Immature natural killer cell (primary cell): ENCODE results near the gene DTNA. TPM values are rescaled to one million over a fixed set of nuclear protein-coding genes. Genes with fewer than 3 reads are reported as not detected.
"Not testable (repeated sequence)": the region's sequence is repeated elsewhere in the genome, so short reads cannot be mapped to it uniquely, and the experiment has no call there.

Experiments used
- DNase-seq, 3 donors: peaks; one replicate each; pipeline ENCODE4 v3.0.0; 2022; ENCODE audit warnings: mixed read lengths in 1 of 3
- H3K27ac Mint-ChIP-seq, 6 donors: one replicate each; pipeline ENCODE4 v1.8.0; 2020; ENCODE audit warnings: mixed read lengths in 6 of 6, mild to moderate bottlenecking in 5 of 6, inconsistent platforms in 4 of 6, moderate library complexity in 3 of 6
- H3K27me3 Mint-ChIP-seq, 3 donors: one replicate each; pipeline ENCODE4 v1.8.0; 2020 to 2021; ENCODE audit warnings: low read depth in 3 of 3, mild to moderate bottlenecking in 3 of 3, mixed read lengths in 3 of 3, moderate library complexity in 3 of 3, inconsistent platforms in 1 of 3
- H3K36me3 Mint-ChIP-seq, 3 donors: one replicate each; pipeline ENCODE4 v1.8.0; 2020; ENCODE audit warnings: mixed read lengths in 3 of 3, inconsistent platforms in 2 of 3, mild to moderate bottlenecking in 2 of 3
- H3K4me1 Mint-ChIP-seq, 2 donors: one replicate each; pipeline ENCODE4 v1.8.0; 2020; ENCODE audit warnings: inconsistent platforms in 2 of 2, mild to moderate bottlenecking in 2 of 2, mixed read lengths in 2 of 2, moderate library complexity in 1 of 2
- H3K4me3 Mint-ChIP-seq, 5 donors: one replicate each; pipeline ENCODE4 v1.8.0; 2020; ENCODE audit warnings: mild to moderate bottlenecking in 5 of 5, mixed read lengths in 5 of 5, inconsistent platforms in 3 of 5, moderate library complexity in 3 of 5
- H3K9me3 Mint-ChIP-seq, 6 donors: one replicate each; pipeline ENCODE4 v1.8.0; 2020; ENCODE audit warnings: mild to moderate bottlenecking in 6 of 6, mixed read lengths in 6 of 6, inconsistent platforms in 4 of 6, moderate library complexity in 3 of 6
- polyA plus RNA-seq, 3 donors: library from polyadenylated mRNA; unstranded; fragments of 300-500 nt; fragmentation: Illumina TruSeq; gene quantifications; one replicate each; pipeline ENCODE4 v1.2.3, GENCODE V29; 2021

Gene DTNA
- polyA plus RNA-seq, 3 donors from 2014 or later: 0.49 TPM; not detected in 2

DNA sequence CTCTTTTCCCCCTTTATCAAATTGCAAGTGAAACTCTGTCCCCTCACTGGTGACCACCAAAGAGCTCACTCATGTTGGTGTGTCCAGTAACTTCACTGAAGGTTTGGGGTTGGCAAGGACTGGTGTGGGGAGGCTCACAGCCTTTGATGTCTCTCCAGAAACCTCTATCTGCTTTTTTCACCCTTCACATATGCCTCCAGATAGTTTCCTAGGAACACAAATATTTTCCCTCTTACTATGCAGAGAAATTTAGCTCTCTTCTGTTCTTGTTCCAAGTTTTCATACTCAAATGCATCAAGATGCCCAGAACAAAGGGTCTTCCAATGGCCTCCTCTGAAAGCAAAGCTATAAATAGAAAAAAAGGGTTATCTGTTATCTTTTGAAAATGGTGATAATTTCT is 20.7 kb downstream of the DTNA start:
- H3K9me3 Mint-ChIP-seq: no peaks in the 10 kb centered on the region
- H3K27me3 Mint-ChIP-seq: peaks cover 0 to 6% (median 1%) of the 10 kb centered on the region in 3 donors
- no peak for DNase-seq
- H3K36me3 Mint-ChIP-seq: peaks cover 0 to 4% (median 0%) of the 10 kb centered on the region in 3 donors
- H3K27ac Mint-ChIP-seq: no peak overlapping the region
- H3K4me3 Mint-ChIP-seq: no peak overlapping the region
- peaks cover 0 to 1% of the 10 kb centered on the region in 2 donors for H3K4me1 Mint-ChIP-seq

GRCh38 chr18:34734056-34734455 is 24.0 kb downstream of the DTNA start:
- no peak for DNase-seq
- H3K4me1 Mint-ChIP-seq: peaks cover 0 to 1% of the 10 kb centered on the region in 2 donors
- no peaks in the 10 kb centered on the region for H3K36me3 Mint-ChIP-seq
- no peak overlapping the region for H3K27ac Mint-ChIP-seq
- no peak overlapping the region for H3K4me3 Mint-ChIP-seq
- peaks cover 0 to 6% (median 1%) of the 10 kb centered on the region in 3 donors for H3K27me3 Mint-ChIP-seq
- no peaks in the 10 kb centered on the region for H3K9me3 Mint-ChIP-seq

GRCh38 chr18:34734526-34734925 is 24.4 kb downstream of the DTNA start:
- not testable (repeated sequence) for DNase-seq, H3K4me3 Mint-ChIP-seq, H3K4me1 Mint-ChIP-seq, H3K27me3 Mint-ChIP-seq, H3K36me3 Mint-ChIP-seq, H3K9me3 Mint-ChIP-seq, H3K27ac Mint-ChIP-seq

GRCh38 chr18:34738175-34738894 is 28.2 kb downstream of the DTNA start:
- Mint-ChIP-seq H3K9me3 (no peaks in the 10 kb centered on the region), H3K4me3 (no peak overlapping the region), H3K27me3 (no peaks in the 10 kb centered on the region), H3K36me3 (no peaks in the 10 kb centered on the region), H3K27ac (no peak overlapping the region), H3K4me1 (no peaks in the 10 kb centered on the region)
- no peak for DNase-seq

DNA sequence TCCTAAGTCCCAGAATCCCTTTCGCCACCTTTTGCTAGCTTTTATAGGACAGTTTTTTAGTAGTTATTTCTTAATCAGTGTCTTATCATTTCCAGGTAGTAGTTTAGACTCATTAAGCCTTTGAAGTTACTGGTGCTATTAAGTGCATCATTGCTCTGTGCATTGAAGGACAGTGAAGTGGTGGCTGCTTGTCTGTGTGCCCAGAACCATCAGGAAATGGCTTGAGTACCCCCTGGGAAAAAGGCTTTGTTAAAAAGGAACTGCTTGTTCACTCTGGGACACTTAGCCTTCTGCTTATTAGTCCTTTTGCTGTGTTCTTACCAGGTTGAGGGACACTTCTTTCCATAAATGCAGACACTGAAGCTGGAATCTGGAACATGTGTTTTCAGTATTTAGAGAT is 30.0 kb downstream of the DTNA start:
- no peaks in the 10 kb centered on the region for H3K36me3 Mint-ChIP-seq
- H3K27me3 Mint-ChIP-seq: peaks cover 0 to 3% (median 0%) of the 10 kb centered on the region in 3 donors
- no peak overlapping the region for H3K27ac Mint-ChIP-seq
- H3K9me3 Mint-ChIP-seq: no peaks in the 10 kb centered on the region
- H3K4me1 Mint-ChIP-seq: no peaks in the 10 kb centered on the region
- no peak overlapping the region for H3K4me3 Mint-ChIP-seq
- no peak for DNase-seq

DNA sequence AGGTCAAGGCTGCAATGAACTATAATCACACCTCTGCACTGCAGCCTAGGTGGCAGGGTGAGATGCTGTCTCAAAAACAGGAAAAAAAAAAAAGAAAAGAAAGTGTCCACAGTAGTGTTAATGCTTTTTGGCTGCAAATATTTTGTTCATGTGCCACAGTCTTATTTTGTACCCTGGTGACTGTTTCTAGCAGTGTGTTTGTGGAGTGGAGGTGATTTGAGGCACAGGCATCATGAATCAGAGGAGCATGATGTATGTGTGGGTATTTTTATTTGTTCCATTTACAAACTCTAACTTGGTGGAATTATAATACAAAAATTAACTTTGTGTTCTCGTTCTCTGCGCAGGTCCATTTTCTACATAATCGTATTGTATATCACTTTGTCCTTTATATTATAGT is 30.6 kb downstream of the DTNA start:
- no peak overlapping the region for H3K4me3 Mint-ChIP-seq
- no peak overlapping the region for H3K27ac Mint-ChIP-seq
- no peaks in the 10 kb centered on the region for H3K36me3 Mint-ChIP-seq
- H3K27me3 Mint-ChIP-seq: peaks cover 0 to 3% (median 1%) of the 10 kb centered on the region in 3 donors
- DNase-seq: no peak
- no peaks in the 10 kb centered on the region for H3K4me1 Mint-ChIP-seq
- H3K9me3 Mint-ChIP-seq: no peaks in the 10 kb centered on the region

DNA sequence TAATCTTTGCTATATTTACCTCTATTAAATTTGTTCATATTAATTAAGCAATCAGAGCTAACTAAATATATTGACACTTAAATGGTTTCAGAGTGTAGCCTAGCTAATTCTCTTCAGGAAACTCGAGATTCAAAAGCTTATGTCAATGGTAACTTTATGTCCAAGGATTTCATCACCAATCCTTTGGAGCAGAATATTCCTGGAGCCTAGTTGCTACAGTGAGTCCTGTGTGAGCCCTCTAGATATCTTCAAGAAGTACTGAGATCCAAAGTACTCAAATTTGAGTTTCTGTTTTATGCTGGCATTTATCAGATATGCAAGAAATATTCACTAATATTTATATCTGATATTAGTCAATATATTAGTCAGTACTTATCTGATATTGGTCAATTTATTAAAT is 31.3 kb downstream of the DTNA start:
- Mint-ChIP-seq H3K27me3 (peaks cover 1 to 3% (median 2%) of the 10 kb centered on the region in 3 donors), H3K4me1 (no peaks in the 10 kb centered on the region), H3K4me3 (no peak overlapping the region), H3K9me3 (no peaks in the 10 kb centered on the region), H3K36me3 (no peaks in the 10 kb centered on the region), H3K27ac (no peak overlapping the region)
- DNase-seq: no peak

DNA sequence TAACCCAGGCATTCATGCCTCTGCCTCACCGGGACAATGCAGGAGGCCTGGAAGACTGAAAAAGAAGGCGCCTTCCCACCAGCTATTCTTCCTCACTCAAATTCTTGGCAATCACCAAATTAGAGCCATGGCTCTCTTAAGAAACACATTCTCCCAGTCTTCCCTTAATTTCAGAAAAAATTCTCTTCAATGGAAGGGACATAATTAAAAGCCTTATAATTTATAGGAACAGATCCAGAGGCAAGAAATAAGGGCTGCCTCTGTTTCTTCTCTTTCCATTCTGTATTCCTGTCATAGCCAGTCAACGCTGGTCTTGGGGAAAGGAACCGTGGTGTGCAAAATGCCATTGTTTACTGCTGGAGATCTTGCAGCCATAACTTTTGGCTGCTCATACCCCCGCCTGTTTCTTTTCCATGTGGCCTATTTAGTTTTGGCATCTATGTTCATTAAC is 32.8 kb downstream of the DTNA start:
- no peak overlapping the region for H3K27ac Mint-ChIP-seq
- no peaks in the 10 kb centered on the region for H3K9me3 Mint-ChIP-seq
- DNase-seq: no peak
- no peaks in the 10 kb centered on the region for H3K36me3 Mint-ChIP-seq
- peaks cover 1 to 5% (median 3%) of the 10 kb centered on the region in 3 donors for H3K27me3 Mint-ChIP-seq
- H3K4me3 Mint-ChIP-seq: no peak overlapping the region
- H3K4me1 Mint-ChIP-seq: no peaks in the 10 kb centered on the region

- H3K27ac Mint-ChIP-seq: no peak overlapping the region
- H3K36me3 Mint-ChIP-seq: no peaks in the 10 kb centered on the region
- no peaks in the 10 kb centered on the region for H3K4me1 Mint-ChIP-seq
Measured at GRCh38 chr18:34744569-34744968, 34.5 kb downstream of the DTNA start.

GRCh38 chr18:34746614-34747013 is 36.5 kb downstream of the DTNA start:
- no peaks in the 10 kb centered on the region for H3K4me1 Mint-ChIP-seq
- peaks cover 1 to 5% (median 3%) of the 10 kb centered on the region in 3 donors for H3K27me3 Mint-ChIP-seq
- no peak overlapping the region for H3K4me3 Mint-ChIP-seq
- no peak for DNase-seq
- no peak overlapping the region for H3K27ac Mint-ChIP-seq
- no peaks in the 10 kb centered on the region for H3K9me3 Mint-ChIP-seq
- no peaks in the 10 kb centered on the region for H3K36me3 Mint-ChIP-seq

More at GRCh38 chr18:34744569-34744968, 34.5 kb downstream of the DTNA start:
- DNase-seq: no peak
- Mint-ChIP-seq H3K9me3 (no peaks in the 10 kb centered on the region), H3K27me3 (peaks cover 1 to 5% (median 3%) of the 10 kb centered on the region in 3 donors), H3K4me3 (no peak overlapping the region)

GRCh38 chr18:34749721-34750120 is 39.6 kb downstream of the DTNA start:
- Mint-ChIP-seq H3K4me1 (no peaks in the 10 kb centered on the region), H3K27me3 (peaks cover 1 to 9% (median 9%) of the 10 kb centered on the region in 3 donors), H3K36me3 (no peaks in the 10 kb centered on the region), H3K4me3 (no peak overlapping the region), H3K9me3 (peaks cover 0 to 2% (median 0%) of the 10 kb centered on the region in 6 donors), H3K27ac (no peak overlapping the region)
- DNase-seq: no peak

DNA sequence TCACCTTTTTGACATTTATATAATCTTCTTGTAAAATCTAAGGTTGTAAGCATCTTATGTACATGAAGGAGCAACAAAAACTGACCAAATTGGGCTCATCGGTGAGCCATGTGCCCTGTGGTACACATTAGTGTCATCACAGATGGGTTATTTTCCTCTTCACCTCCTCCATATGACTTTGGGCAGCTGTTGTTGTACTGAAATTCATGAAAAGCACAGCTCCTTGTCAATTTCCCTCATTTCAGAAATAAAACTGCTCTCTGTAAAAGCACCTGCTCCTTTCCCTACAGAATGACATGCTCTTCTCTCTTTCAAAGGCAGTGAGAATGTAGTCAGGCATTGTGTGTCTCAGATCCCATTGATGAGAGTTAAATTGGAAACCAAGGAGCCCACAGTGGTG is 42.0 kb downstream of the DTNA start:
- H3K4me1 Mint-ChIP-seq: no peaks in the 10 kb centered on the region
- H3K27ac Mint-ChIP-seq: no peak overlapping the region
- no peaks in the 10 kb centered on the region for H3K36me3 Mint-ChIP-seq
- DNase-seq: no peak
- H3K4me3 Mint-ChIP-seq: no peak overlapping the region
- H3K9me3 Mint-ChIP-seq: peaks cover 0 to 3% (median 0%) of the 10 kb centered on the region in 6 donors
- peaks cover 2 to 9% (median 9%) of the 10 kb centered on the region in 3 donors for H3K27me3 Mint-ChIP-seq

- H3K36me3 Mint-ChIP-seq: no peaks in the 10 kb centered on the region
- H3K9me3 Mint-ChIP-seq: peaks cover 0 to 3% (median 0%) of the 10 kb centered on the region in 6 donors
- H3K27ac Mint-ChIP-seq: no peak overlapping the region
- H3K27me3 Mint-ChIP-seq: peaks cover 2 to 9% (median 9%) of the 10 kb centered on the region in 3 donors
- no peaks in the 10 kb centered on the region for H3K4me1 Mint-ChIP-seq
- no peak for DNase-seq
- no peak overlapping the region for H3K4me3 Mint-ChIP-seq
Measured at GRCh38 chr18:34754300-34754699, 44.2 kb downstream of the DTNA start.

- Mint-ChIP-seq H3K36me3 (no peaks in the 10 kb centered on the region), H3K4me3 (no peak overlapping the region), H3K4me1 (no peaks in the 10 kb centered on the region), H3K9me3 (peaks cover 0 to 4% (median 0%) of the 10 kb centered on the region in 6 donors), H3K27me3 (peaks cover 2 to 11% (median 10%) of the 10 kb centered on the region in 3 donors), H3K27ac (no peak overlapping the region)
- DNase-seq: no peak
Measured at GRCh38 chr18:34757666-34758065, 47.6 kb downstream of the DTNA start.
